NCI-H748 treated with DMSO at 0.1 percent for 48 hours (cell line): ENCODE results near the gene ADAM11.
A peak's percentile ranks its signal among the peaks of the same experiment; 100 is the strongest.

Experiments used
- DNase-seq: peaks from one replicate; lab custom pipeline; 2025; lab: John Stamatoyannopoulos, UW

The ADAM11 gene

GRCh38 chr17:44757918-44758413 lies 822 bp upstream of the ADAM11 start:
- no peak for DNase-seq

- no peak for DNase-seq
These were observed 513 bp downstream of the ADAM11 start for GRCh38 chr17:44759086-44759915.

- no peak for DNase-seq
These were observed 1.1 kb downstream of the ADAM11 start for GRCh38 chr17:44759916-44760243.

- no peak for DNase-seq
These were observed 1.9 kb downstream of the ADAM11 start for GRCh38 chr17:44760474-44761308.

GRCh38 chr17:44761932-44762810 lies 3.4 kb downstream of the ADAM11 start:
- DNase-seq, result no peak

GRCh38 chr17:44763170-44763569 lies 4.4 kb downstream of the ADAM11 start:
- DNase-seq, result no peak

GRCh38 chr17:44765965-44766364 lies 7.2 kb downstream of the ADAM11 start:
- DNase-seq, result no peak

- no peak for DNase-seq
These were observed 7.7 kb downstream of the ADAM11 start for GRCh38 chr17:44766409-44767038.

- DNase-seq, result no peak
These were observed 8.7 kb downstream of the ADAM11 start for GRCh38 chr17:44767493-44767892.

GRCh38 chr17:44768505-44769142 lies 9.8 kb downstream of the ADAM11 start:
- DNase-seq, result no peak

GRCh38 chr17:44769230-44769629 lies 10.4 kb downstream of the ADAM11 start:
- no peak for DNase-seq

GRCh38 chr17:44769647-44770084 lies 10.9 kb downstream of the ADAM11 start:
- no peak for DNase-seq

- no peak for DNase-seq
These were observed 11.6 kb downstream of the ADAM11 start for GRCh38 chr17:44770166-44770925.

GRCh38 chr17:44772308-44773045 lies 13.7 kb downstream of the ADAM11 start:
- DNase-seq, result no peak

GRCh38 chr17:44773140-44773539 lies 14.4 kb downstream of the ADAM11 start:
- no peak for DNase-seq

- peak; percentile 76 for DNase-seq
These were observed 15.7 kb downstream of the ADAM11 start for GRCh38 chr17:44774271-44775135.

- DNase-seq, result peak; percentile 97
These were observed 16.5 kb downstream of the ADAM11 start for GRCh38 chr17:44775136-44775837.
